Measurements from ENCODE around the gene CAPS2.

DNA sequence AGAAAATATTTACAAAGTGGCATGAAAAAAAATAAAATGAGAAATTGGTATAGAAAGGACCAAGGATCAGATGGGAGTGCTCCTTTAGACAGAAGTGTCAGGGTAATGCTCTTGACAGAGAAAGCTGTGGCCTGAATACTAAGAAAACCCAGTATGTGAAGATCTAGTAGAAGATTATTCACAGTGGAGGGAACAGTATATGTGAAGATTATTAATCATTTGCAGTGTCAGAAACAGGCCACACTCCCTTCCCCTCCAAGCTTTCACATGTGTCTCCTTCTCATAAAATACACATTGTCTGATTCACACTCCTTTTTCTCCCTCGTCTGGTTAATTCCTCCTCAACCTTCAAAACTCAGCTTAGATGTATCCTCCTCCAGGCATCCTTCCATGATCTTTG, 41.3 kb downstream of the CAPS2 start:
- TF ChIP-seq MYNN (IDR thresholded peaks at IDR 0.05) (no peak), MYNN (CRISPR knock-in tag; IDR thresholded peaks at IDR 0.05) (no peak), CEBPG (CRISPR knock-in tag; IDR thresholded peaks at IDR 0.05) (no peak), CEBPG (tag; conservative IDR thresholded peaks at IDR 0.05 in 1 of 2, IDR thresholded peaks at IDR 0.05 in 1 of 2) (no peak), XRCC4 (IDR thresholded peaks at IDR 0.05; ENCODE audit: extremely low read depth, insufficient read depth, insufficient read length) (no peak), GABPB1 (CRISPR knock-in tag; IDR thresholded peaks at IDR 0.05) (no peak), NRF1 (conservative IDR thresholded peaks at IDR 0.05 in 1 of 2, IDR thresholded peaks at IDR 0.05 in 1 of 2) (no peak), SIN3B (IDR thresholded peaks at IDR 0.05; ENCODE audit: low read depth) (no peak), KDM4B (IDR thresholded peaks at IDR 0.05; ENCODE audit: borderline replicate concordance in 2 of 2, low read depth in 1 of 2) (no peak), POLR2A (conservative IDR thresholded peaks at IDR 0.05) (no peak)
- TF ChIP-seq, protein P1, sequence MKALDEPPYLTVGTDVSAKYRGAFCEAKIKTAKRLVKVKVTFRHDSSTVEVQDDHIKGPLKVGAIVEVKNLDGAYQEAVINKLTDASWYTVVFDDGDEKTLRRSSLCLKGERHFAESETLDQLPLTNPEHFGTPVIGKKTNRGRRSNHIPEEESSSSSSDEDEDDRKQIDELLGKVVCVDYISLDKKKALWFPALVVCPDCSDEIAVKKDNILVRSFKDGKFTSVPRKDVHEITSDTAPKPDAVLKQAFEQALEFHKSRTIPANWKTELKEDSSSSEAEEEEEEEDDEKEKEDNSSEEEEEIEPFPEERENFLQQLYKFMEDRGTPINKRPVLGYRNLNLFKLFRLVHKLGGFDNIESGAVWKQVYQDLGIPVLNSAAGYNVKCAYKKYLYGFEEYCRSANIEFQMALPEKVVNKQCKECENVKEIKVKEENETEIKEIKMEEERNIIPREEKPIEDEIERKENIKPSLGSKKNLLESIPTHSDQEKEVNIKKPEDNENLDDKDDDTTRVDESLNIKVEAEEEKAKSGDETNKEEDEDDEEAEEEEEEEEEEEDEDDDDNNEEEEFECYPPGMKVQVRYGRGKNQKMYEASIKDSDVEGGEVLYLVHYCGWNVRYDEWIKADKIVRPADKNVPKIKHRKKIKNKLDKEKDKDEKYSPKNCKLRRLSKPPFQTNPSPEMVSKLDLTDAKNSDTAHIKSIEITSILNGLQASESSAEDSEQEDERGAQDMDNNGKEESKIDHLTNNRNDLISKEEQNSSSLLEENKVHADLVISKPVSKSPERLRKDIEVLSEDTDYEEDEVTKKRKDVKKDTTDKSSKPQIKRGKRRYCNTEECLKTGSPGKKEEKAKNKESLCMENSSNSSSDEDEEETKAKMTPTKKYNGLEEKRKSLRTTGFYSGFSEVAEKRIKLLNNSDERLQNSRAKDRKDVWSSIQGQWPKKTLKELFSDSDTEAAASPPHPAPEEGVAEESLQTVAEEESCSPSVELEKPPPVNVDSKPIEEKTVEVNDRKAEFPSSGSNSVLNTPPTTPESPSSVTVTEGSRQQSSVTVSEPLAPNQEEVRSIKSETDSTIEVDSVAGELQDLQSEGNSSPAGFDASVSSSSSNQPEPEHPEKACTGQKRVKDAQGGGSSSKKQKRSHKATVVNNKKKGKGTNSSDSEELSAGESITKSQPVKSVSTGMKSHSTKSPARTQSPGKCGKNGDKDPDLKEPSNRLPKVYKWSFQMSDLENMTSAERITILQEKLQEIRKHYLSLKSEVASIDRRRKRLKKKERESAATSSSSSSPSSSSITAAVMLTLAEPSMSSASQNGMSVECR (CRISPR knock-in tag; IDR thresholded peaks at IDR 0.05): no peak
- TF ChIP-seq, protein P2, sequence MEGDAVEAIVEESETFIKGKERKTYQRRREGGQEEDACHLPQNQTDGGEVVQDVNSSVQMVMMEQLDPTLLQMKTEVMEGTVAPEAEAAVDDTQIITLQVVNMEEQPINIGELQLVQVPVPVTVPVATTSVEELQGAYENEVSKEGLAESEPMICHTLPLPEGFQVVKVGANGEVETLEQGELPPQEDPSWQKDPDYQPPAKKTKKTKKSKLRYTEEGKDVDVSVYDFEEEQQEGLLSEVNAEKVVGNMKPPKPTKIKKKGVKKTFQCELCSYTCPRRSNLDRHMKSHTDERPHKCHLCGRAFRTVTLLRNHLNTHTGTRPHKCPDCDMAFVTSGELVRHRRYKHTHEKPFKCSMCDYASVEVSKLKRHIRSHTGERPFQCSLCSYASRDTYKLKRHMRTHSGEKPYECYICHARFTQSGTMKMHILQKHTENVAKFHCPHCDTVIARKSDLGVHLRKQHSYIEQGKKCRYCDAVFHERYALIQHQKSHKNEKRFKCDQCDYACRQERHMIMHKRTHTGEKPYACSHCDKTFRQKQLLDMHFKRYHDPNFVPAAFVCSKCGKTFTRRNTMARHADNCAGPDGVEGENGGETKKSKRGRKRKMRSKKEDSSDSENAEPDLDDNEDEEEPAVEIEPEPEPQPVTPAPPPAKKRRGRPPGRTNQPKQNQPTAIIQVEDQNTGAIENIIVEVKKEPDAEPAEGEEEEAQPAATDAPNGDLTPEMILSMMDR (IDR thresholded peaks at IDR 0.05 in 2 of 3, conservative IDR thresholded peaks at IDR 0.05 in 1 of 3; ENCODE audit: insufficient read depth in 2 of 3, low read depth in 1 of 3, low read length in 3 of 3): no peak
